Hepatocyte (in vitro differentiated cells): ENCODE results near the gene MDM4.

Experiments used
- EZH2 ChIP-seq: fragments of 200-600 bp; sonication (generic); IDR thresholded peaks from 2 replicates; pipeline ENCODE4 v1.6.1; 2016; ENCODE audit warnings: antibody characterized with exemption, mild to moderate bottlenecking, borderline replicate concordance
- EZH2phosphoT487 ChIP-seq: fragments of 200-600 bp; sonication (generic); IDR thresholded peaks from one replicate; pipeline ENCODE4 v1.6.1; 2018; ENCODE audit warnings: antibody characterized with exemption, mild to moderate bottlenecking, low read depth, moderate library complexity; ENCODE audit not compliant: unreplicated experiment, severe bottlenecking
- TF ChIP-seq, protein P1 (sequence below): fragments of 200-600 bp; sonication (generic); IDR thresholded peaks from 2 replicates; pipeline ENCODE4 v1.5.1; 2016; ENCODE audit warnings: antibody characterized with exemption, mild to moderate bottlenecking; ENCODE audit not compliant: poor library complexity

DNA sequence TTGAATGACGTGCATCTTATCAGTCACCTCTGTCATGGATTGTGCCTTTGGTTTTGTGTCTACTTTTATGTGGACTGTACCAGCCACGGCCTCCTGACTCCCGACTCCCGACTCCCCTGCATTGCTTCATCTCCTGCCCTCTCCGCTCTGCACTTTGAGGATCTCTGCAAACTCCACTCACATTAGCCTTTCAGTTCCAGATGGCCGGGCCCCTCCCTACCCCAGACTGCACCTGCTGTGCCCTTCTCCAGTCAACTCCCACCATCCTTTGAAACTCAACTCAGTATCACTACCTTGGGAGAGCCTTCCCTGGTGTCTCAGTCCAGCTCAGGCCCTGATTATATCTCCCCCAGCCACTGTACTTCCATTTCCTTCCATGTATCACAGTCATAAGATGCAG lies 71.4 kb downstream of the MDM4 start:
- TF ChIP-seq, protein P1, sequence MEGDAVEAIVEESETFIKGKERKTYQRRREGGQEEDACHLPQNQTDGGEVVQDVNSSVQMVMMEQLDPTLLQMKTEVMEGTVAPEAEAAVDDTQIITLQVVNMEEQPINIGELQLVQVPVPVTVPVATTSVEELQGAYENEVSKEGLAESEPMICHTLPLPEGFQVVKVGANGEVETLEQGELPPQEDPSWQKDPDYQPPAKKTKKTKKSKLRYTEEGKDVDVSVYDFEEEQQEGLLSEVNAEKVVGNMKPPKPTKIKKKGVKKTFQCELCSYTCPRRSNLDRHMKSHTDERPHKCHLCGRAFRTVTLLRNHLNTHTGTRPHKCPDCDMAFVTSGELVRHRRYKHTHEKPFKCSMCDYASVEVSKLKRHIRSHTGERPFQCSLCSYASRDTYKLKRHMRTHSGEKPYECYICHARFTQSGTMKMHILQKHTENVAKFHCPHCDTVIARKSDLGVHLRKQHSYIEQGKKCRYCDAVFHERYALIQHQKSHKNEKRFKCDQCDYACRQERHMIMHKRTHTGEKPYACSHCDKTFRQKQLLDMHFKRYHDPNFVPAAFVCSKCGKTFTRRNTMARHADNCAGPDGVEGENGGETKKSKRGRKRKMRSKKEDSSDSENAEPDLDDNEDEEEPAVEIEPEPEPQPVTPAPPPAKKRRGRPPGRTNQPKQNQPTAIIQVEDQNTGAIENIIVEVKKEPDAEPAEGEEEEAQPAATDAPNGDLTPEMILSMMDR = no peak
- TF ChIP-seq EZH2 (no peak), EZH2phosphoT487 (no peak)
